Liver (tissue), 9 donors: Measurements from ENCODE around the gene NKD2. TPM values are rescaled to one million over a fixed set of nuclear protein-coding genes. Genes with fewer than 3 reads are reported as not detected.
A peak's percentile ranks its signal among the peaks of the same experiment; 100 is the strongest.

Experiments
- DNase-seq: peaks from one replicate; pipeline ENCODE4 v3.0.0-alpha.2; 2017; ENCODE audit warnings: low spot score
- H3K27ac ChIP-seq, 2 donors: one replicate each; pipeline ENCODE4 v1.7.0; 2013; ENCODE audit warnings: inconsistent platforms in 2 of 2, low read length in 2 of 2, control low read depth in 1 of 2, low read depth in 1 of 2, mild to moderate bottlenecking in 1 of 2
- H3K27me3 ChIP-seq, 4 donors: one replicate each; pipeline versions ENCODE4 v1.6.1 to v1.7.0; 2013; ENCODE audit warnings: low read length in 3 of 4, inconsistent platforms in 1 of 4, mild to moderate bottlenecking in 1 of 4, moderate library complexity in 1 of 4; ENCODE audit not compliant: control insufficient read depth in 4 of 4, insufficient read depth in 4 of 4
- H3K36me3 ChIP-seq, 4 donors: one replicate each; pipeline versions ENCODE4 v1.6.1 to v1.7.0; 2013; ENCODE audit warnings: low read length in 3 of 4, mild to moderate bottlenecking in 3 of 4, low read depth in 1 of 4, moderate library complexity in 1 of 4; ENCODE audit not compliant: control insufficient read depth in 4 of 4, insufficient read depth in 3 of 4
- H3K4me1 ChIP-seq, 4 donors: one replicate each; pipeline versions ENCODE4 v1.6.1 to v1.7.0; 2013; ENCODE audit warnings: low read length in 3 of 4, mild to moderate bottlenecking in 3 of 4, moderate library complexity in 1 of 4; ENCODE audit not compliant: control insufficient read depth in 4 of 4, insufficient read depth in 4 of 4
- H3K4me3 ChIP-seq, 3 donors: one replicate each; pipeline versions ENCODE4 v1.6.1 to v1.7.0; 2013; ENCODE audit warnings: low read length in 3 of 3, control low read depth in 1 of 3, low read depth in 1 of 3, mild to moderate bottlenecking in 1 of 3
- H3K9ac ChIP-seq, 2 donors: one replicate each; pipeline ENCODE4 v1.7.0; 2013; ENCODE audit warnings: low read length in 2 of 2, mild to moderate bottlenecking in 2 of 2, moderate library complexity in 2 of 2, control low read depth in 1 of 2, low read depth in 1 of 2
- H3K9me3 ChIP-seq, 4 donors: one replicate each; pipeline versions ENCODE4 v1.6.1 to v1.7.0; 2013; ENCODE audit warnings: low read length in 3 of 4; ENCODE audit not compliant: control insufficient read depth in 4 of 4
- ATF3 ChIP-seq: IDR thresholded peaks from 2 replicates; pipeline ENCODE4 v1.6.1; 2016; ENCODE audit warnings: antibody characterized with exemption
- CTCF ChIP-seq: fragments of 150-350 bp; IDR thresholded peaks from 2 replicates; pipeline ENCODE4 v1.5.1; 2017; ENCODE audit warnings: improper control_type of control experiment, low read depth, low read length; ENCODE audit not compliant: missing input control
- EGR1 ChIP-seq, 2 donors: IDR thresholded peaks; 2 replicates each; pipeline ENCODE4 v1.6.1; 2016 to 2018; ENCODE audit warnings: antibody characterized with exemption in 2 of 2, low read depth in 2 of 2
- FOXA1 ChIP-seq: IDR thresholded peaks from 2 replicates; pipeline ENCODE4 v1.6.1; 2016; ENCODE audit warnings: antibody characterized with exemption
- FOXA2 ChIP-seq: IDR thresholded peaks from 2 replicates; pipeline ENCODE4 v1.6.1; 2016; ENCODE audit warnings: antibody characterized with exemption
- GABPA ChIP-seq, 2 donors: IDR thresholded peaks in 1 of 2; conservative IDR thresholded peaks in 1 of 2; 2 replicates each; pipeline ENCODE4 v1.6.1; 2016; ENCODE audit warnings: antibody characterized with exemption in 2 of 2, mild to moderate bottlenecking in 1 of 2, moderate library complexity in 1 of 2
- HNF4A ChIP-seq, 2 donors: conservative IDR thresholded peaks; 2 replicates each; pipeline ENCODE4 v1.6.1; 2016; ENCODE audit warnings: antibody characterized with exemption in 2 of 2, mild to moderate bottlenecking in 2 of 2
- HNF4G ChIP-seq: IDR thresholded peaks from 2 replicates; pipeline ENCODE4 v1.6.1; 2016; ENCODE audit warnings: antibody characterized with exemption
- JUND ChIP-seq, 2 donors: IDR thresholded peaks; 2 replicates each; pipeline ENCODE4 v1.6.1; 2016; ENCODE audit warnings: antibody characterized with exemption in 2 of 2
- MAX ChIP-seq: IDR thresholded peaks from 2 replicates; pipeline ENCODE4 v1.6.1; 2016; ENCODE audit warnings: antibody characterized with exemption
- NR2F2 ChIP-seq: IDR thresholded peaks from 2 replicates; pipeline ENCODE4 v1.6.1; 2016; ENCODE audit warnings: antibody characterized with exemption
- RAD21 ChIP-seq, 2 donors: IDR thresholded peaks; 2 replicates each; pipeline ENCODE4 v1.6.1; 2016; ENCODE audit warnings: antibody characterized with exemption in 2 of 2, mild to moderate bottlenecking in 2 of 2
- RXRA ChIP-seq, 2 donors: IDR thresholded peaks; 2 replicates each; pipeline ENCODE4 v1.6.1; 2017 to 2018; ENCODE audit warnings: antibody characterized with exemption in 2 of 2, mild to moderate bottlenecking in 1 of 2
- SP1 ChIP-seq: IDR thresholded peaks from 2 replicates; pipeline ENCODE4 v1.6.1; 2018; ENCODE audit warnings: antibody characterized with exemption, mild to moderate bottlenecking
- TAF1 ChIP-seq: conservative IDR thresholded peaks from 2 replicates; pipeline ENCODE4 v1.6.1; 2016; ENCODE audit warnings: antibody characterized with exemption, mild to moderate bottlenecking
- YY1 ChIP-seq: IDR thresholded peaks from 2 replicates; pipeline ENCODE4 v1.6.1; 2016; ENCODE audit warnings: antibody characterized with exemption, mild to moderate bottlenecking
- ZBTB33 ChIP-seq: IDR thresholded peaks from 2 replicates; pipeline ENCODE4 v1.6.1; 2016; ENCODE audit warnings: antibody characterized with exemption
- WGBS: extraction: QIAGEN DNeasy Blood & Tissue Kit; methylation state at CpG from one replicate; pipeline ENCODE4 v1.1.7; 2013; 5-methylcytosine and 5-hydroxymethylcytosine counted together
- polyA plus RNA-seq, 2 donors: library from polyadenylated mRNA; stranded (reverse) in 1 of 2; unstranded in 1 of 2; fragments of 200-250 nt in 1 of 2; fragments of >200 nt in 1 of 2; fragmentation: Nextera tagmentation in 1 of 2; extraction: Ambion mirVana in 1 of 2; gene quantifications; one replicate each; pipeline versions ENCODE4 v1.2.1 to v1.2.3, GENCODE V29; 2013 to 2015
- total RNA-seq, 2 donors: library from RNA; depleted of rRNA; stranded (reverse); fragments of >200 nt; gene quantifications; one replicate each; pipeline ENCODE4 v1.2.3, GENCODE V29; 2014
- donor health status: healthy.
- donor health status: healthy.
- donor health status: healthy.
- donor health status: healthy.
- donor health status: healthy.

NKD2 gene
- total and polyA plus RNA-seq, 4 donors: 0.09 to 1.3 (median 0.42) TPM

GRCh38 chr5:1058083-1058945 is 49.7 kb downstream of the NKD2 start (continued):
- TF ChIP-seq TAF1: no peak
- TF ChIP-seq YY1: no peak
- no peak for TF ChIP-seq RXRA (IDR thresholded peaks at IDR 0.05)
- no peak for TF ChIP-seq FOXA2

- H3K9me3 ChIP-seq: no peaks in the 10 kb centered on the region
- no peaks in the 10 kb centered on the region for H3K27me3 ChIP-seq
- TF ChIP-seq HNF4G: no peak
- TF ChIP-seq ATF3: no peak
- TF ChIP-seq JUND (IDR thresholded peaks at IDR 0.05): no peak
- TF ChIP-seq YY1: no peak
- no peak for TF ChIP-seq CTCF
- TF ChIP-seq ZBTB33: no peak
- TF ChIP-seq TAF1: no peak
- no peak for TF ChIP-seq NR2F2
- no peak for TF ChIP-seq GABPA (IDR thresholded peaks at IDR 0.05 in 1 of 2, conservative IDR thresholded peaks at IDR 0.05 in 1 of 2)
- TF ChIP-seq FOXA1: no peak
- TF ChIP-seq MAX: no peak
- TF ChIP-seq HNF4A (conservative IDR thresholded peaks at IDR 0.05): no peak
- TF ChIP-seq RAD21 (IDR thresholded peaks at IDR 0.05): no peak
- TF ChIP-seq EGR1 (IDR thresholded peaks at IDR 0.05; ENCODE audit: low read depth in 2 of 2): no peak
- TF ChIP-seq SP1: no peak
- H3K36me3 ChIP-seq: peaks cover 15 to 71% (median 39%) of the 10 kb centered on the region in 4 donors
- WGBS: 92% methylated on average over 34 of the region's 34 CpGs
- no peak for DNase-seq
- no peak overlapping the region for H3K4me3 ChIP-seq
- peak overlapping the region in 1 of 2 donors; percentile 12 for H3K27ac ChIP-seq
- H3K9ac ChIP-seq: no peak overlapping the region
- peaks cover 0 to 27% (median 18%) of the 10 kb centered on the region in 4 donors for H3K4me1 ChIP-seq
Observed at GRCh38 chr5:1058988-1059883, 50.6 kb downstream of the NKD2 start.
